HG03442 (cell line): ENCODE results near the gene C2CD2L.
"Not testable (repeated sequence)": the region's sequence is repeated elsewhere in the genome, so short reads cannot be mapped to it uniquely, and the experiment has no call there.

Experiments used
- ATAC-seq: cut with Tn5 transposase; IDR thresholded peaks from one replicate; pipeline ENCODE4 v1.9.1; 2021; ENCODE audit warnings: mild to moderate bottlenecking, moderate library complexity; ENCODE audit not compliant: unreplicated experiment

C2CD2L gene

GRCh38 chr11:119092880-119093842, 14.0 kb upstream of the C2CD2L start:
- no peak for ATAC-seq

- ATAC-seq = peak; percentile 5
Measured at GRCh38 chr11:119093942-119094815, 13.0 kb upstream of the C2CD2L start.

GRCh38 chr11:119094816-119095065, 12.4 kb upstream of the C2CD2L start:
- peak; percentile 29 for ATAC-seq

- ATAC-seq = peak; percentile 84
Measured at GRCh38 chr11:119095066-119095880, 11.9 kb upstream of the C2CD2L start.

GRCh38 chr11:119099711-119100110, 7.4 kb upstream of the C2CD2L start:
- no peak for ATAC-seq

- ATAC-seq = no peak
Measured at GRCh38 chr11:119100246-119100970, 6.7 kb upstream of the C2CD2L start.

- peak; percentile 2 for ATAC-seq
Measured at GRCh38 chr11:119100994-119101758, 6.0 kb upstream of the C2CD2L start.

GRCh38 chr11:119101759-119102423, 5.3 kb upstream of the C2CD2L start, which contains the start of gene DPAGT1:
TSS of gene DPAGT1 (minus strand) at chr11:119101853. CDS start at chr11:119101655, 198 bp downstream.
- peak; percentile 75 for ATAC-seq

- not testable (repeated sequence) for ATAC-seq
Measured at GRCh38 chr11:119103161-119103664, 3.9 kb upstream of the C2CD2L start.

- no peak for ATAC-seq
Measured at GRCh38 chr11:119103793-119104192, 3.4 kb upstream of the C2CD2L start.

- peak; percentile 26 for ATAC-seq
Measured at GRCh38 chr11:119107538-119108145, 498 bp downstream of the C2CD2L start.

- no peak for ATAC-seq
Measured at GRCh38 chr11:119108146-119108856, 1.2 kb downstream of the C2CD2L start.

GRCh38 chr11:119108857-119109221, 1.7 kb downstream of the C2CD2L start:
- ATAC-seq = no peak

- no peak for ATAC-seq
Measured at GRCh38 chr11:119109843-119110242, 2.7 kb downstream of the C2CD2L start.

- no peak for ATAC-seq
Measured at GRCh38 chr11:119110439-119110838, 3.3 kb downstream of the C2CD2L start.

- ATAC-seq = no peak
Measured at GRCh38 chr11:119111361-119111925, 4.3 kb downstream of the C2CD2L start.

- no peak for ATAC-seq
Measured at GRCh38 chr11:119112314-119113020, 5.3 kb downstream of the C2CD2L start.
